SK-N-SH treated with all-trans-retinoic acid at 6 μM for 48 hours (cell line): ENCODE measurements around the gene SLC9A7.

Experiments used
- CREB5 ChIP-seq: fragments of 250-450 bp; sonication (Bioruptor Pico); IDR thresholded peaks from 2 replicates; pipeline ENCODE4 v1.5.1; 2020; ENCODE audit warnings: low read depth, mild to moderate bottlenecking, moderate library complexity
- RARB ChIP-seq: fragments of 250-450 bp; sonication (Bioruptor Pico); IDR thresholded peaks from 2 replicates; pipeline ENCODE4 v1.8.0; 2021; ENCODE audit warnings: mild to moderate bottlenecking, moderate library complexity
- TOX ChIP-seq: fragments of 250-450 bp; sonication (Bioruptor Pico); IDR thresholded peaks from 2 replicates; pipeline ENCODE4 v1.8.0; 2021; ENCODE audit warnings: mild to moderate bottlenecking, moderate library complexity, borderline replicate concordance

DNA sequence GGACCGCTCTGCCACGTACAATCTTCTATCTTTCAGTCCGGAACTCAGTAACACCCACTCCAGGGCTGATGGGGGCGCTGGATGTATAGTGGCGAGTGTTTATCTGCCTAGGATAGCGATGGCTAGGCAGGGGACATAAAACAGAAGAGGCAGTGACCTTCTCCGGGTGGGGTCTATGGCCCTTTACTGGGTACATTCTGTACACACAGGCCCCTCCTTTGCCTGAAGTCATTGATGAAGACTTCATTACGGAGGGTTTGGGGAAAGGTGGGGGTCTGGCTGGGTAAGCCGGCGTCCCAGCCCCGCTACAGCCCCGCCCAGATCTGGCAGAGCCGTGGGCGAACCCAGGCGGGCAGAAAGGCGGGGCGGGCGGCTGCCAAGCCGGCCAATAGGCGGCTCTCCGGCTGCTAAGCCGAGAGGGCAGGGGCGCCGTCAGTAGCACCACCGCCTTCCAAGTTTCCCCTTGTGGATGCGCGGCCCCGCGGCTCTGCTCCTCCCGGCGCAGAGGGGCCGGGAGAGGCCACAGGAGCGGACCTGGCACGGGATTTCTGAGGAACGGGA, 185.5 kb downstream of the SLC9A7 start, which contains the start of gene CHST7:
- TF ChIP-seq TOX, result no peak
- no peak for TF ChIP-seq RARB (CRISPR knock-in tag)
- TF ChIP-seq CREB5 (CRISPR knock-in tag), result no peak
